NCI-H345 treated with DMSO at 0.1 percent for 48 hours (cell line): ENCODE measurements around the gene RPUSD1.

Experiments
- DNase-seq: peaks from one replicate; lab custom pipeline; 2025; ENCODE audit not compliant: unreplicated experiment; lab: John Stamatoyannopoulos, UW

The RPUSD1 gene

DNA sequence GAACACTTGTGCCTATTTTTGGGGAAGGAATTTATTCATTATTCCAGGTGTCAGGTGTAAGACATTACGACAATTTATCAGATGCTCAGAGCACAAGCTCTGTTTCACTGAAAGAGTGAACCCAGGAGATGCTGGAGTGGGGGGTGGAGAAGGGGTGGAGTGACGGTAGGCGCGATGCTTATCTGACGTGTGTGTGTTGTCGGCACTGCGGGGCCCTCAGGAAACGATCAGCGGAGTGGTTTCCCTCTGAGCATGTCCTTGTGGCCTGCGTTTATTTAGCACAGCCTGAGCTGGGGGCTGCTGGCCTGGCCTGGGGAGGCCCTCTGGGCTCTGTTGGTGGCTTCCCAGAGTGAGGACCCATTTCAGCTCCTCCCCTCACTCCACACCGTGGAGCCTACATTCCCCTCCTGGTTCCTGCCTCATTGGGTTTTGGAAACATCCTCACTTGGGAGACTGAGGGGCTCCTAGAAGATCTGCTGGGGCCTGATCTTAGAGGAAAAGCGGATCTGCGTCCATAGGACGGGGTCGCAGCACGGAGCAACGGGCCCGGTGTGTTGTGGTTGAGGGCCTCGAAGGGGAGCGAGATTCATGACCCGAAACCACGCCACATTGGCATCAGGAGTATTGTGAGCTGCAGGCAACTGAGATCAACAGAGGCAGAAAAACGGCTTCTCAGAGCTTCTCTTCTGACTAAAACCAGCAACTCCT, 31.3 kb upstream of the RPUSD1 start:
- no peak for DNase-seq

DNA sequence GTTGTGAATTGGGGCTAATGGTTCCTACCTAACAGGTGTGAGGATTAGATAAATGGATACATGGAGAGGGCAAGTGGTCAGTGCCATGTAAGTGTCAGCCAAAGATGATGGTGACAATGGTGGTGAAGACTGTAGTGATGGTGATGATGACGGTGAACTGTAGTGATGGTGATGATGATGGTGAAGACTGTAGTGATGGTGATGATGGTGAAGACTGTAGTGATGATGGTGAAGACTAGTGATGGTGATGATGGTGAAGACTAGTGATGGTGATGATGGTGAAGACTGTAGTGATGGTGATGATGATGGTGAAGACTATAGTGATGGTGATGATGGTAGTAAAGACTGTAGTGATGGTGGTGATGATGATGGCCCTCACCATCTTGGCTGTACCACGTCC, 30.4 kb upstream of the RPUSD1 start:
- no peak for DNase-seq

DNA sequence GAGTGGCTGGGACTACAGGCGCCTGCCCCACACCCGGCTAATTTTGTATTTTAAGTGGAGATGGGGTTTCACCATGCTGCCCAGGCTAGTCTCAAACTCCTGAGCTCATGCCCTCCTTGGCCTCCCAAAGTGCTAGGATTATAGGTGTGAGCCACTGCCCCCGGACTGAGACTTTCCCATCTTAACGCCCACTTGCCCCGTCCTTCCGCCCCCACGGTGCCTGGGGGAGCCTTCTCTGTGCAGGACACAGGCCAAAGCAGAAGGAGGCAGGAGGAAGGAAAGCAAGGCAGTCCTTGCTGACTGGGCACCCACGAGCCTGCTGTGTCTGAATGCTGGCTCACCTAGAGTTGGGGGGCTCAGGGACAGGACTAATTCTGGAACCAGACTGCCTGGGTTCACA, 30.0 kb upstream of the RPUSD1 start:
- no peak for DNase-seq

DNA sequence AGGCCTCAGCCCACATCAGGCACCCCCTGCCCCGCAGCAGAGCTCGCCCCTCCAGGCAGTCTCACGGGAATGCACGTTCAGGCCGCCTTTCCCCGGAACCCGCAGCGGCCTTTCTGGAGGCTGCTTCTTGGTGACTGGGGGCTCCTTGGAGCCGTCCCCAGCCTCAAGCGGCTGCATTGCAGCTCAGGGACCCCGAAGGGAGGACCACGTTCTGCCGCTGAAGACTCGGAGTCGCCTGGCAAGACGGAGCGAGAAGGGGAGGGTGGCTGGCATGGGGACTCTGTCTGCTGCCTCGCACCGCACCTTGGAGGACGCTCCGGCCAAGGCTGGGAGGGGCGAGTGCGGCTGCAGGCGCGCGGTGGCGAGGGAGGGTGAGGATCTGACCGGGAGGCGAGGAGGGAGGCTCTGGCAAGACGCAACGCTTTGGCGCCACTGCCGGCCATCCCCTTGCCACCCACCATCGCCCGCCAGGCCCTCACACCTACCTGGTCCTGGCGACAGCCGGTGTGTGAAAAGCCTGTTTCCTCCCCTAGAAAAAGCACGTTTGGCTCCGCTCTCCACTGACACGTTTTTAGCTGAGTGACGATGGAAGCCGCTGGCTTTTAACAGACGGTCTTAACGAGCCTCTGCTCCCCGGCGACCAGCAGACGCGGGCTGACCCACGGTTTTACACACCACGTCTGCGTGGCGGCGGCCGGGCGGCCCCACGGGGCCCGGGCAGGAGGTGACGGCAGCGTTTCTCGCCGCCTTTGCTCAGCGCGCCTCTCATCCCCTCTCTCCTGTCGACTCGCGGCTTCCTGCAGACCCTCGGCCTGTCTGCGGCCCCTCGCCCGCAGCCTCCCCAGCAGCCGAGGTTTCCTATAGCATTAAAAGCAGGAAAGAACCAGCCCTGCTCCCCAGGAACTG, 29.1 kb upstream of the RPUSD1 start:
- DNase-seq, result no peak

DNA sequence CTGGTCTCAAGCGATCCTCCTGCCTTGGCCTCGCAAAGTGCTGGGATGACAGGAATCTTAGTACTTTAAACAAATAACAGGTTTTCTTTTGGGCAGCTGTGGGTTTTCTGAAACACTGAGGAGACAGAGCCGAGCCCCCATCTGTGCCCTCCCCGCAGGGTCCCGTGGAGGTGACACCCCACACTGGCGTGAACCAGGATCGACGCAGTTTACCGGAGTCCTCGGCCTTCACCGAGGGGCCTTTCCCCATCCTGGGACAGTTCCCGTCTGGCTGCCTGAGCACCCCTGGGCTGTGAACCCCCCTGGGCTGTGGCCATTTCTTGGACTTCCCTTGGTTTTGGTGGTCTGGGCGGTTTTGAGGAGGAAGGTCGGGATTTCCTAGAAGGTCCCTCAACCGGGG, 27.7 kb upstream of the RPUSD1 start:
- DNase-seq, result no peak

DNA sequence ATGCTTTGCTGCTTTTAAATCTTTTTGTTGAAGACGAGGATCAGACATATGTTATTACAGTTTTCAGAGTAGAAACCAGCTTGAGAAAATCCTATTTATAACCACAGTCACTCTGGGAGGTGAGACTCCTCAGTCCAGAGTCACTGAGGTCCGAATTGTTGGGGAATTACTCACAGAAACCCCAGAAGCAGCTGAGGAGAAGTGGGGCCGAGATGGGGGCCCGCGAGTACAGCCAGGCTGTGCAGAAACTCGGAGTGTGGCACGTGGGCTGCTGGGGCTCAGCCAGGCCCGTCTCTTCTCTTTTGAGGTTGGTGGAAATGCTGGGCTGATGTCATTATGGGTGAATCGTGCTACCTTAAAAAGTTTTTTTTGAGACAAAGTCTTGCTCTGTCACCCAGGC, 26.8 kb upstream of the RPUSD1 start:
- no peak for DNase-seq

DNA sequence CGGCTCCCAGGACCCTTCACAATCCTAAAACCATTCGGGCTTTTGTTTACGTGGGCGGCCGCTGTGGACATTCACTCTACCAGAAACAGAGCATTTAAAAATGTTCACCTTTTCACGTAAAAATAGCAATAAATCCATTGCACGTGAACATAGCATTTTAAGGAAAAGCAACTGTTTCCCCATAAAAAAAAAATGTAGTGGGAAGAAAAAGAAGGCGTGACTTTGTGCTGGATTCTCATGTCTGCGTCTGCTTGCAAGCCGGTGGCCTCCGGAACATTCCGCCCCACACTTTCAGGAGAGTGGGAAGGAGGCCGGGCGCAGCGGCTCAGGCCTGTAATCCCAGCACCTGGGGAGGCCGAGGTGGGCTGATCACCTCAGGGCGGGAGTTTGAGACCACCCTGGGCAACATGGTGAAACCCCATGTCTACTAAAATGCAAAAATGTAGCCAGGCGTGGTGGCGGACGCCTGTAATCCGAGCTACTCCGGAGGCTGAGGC, 25.8 kb upstream of the RPUSD1 start:
- no peak for DNase-seq

DNA sequence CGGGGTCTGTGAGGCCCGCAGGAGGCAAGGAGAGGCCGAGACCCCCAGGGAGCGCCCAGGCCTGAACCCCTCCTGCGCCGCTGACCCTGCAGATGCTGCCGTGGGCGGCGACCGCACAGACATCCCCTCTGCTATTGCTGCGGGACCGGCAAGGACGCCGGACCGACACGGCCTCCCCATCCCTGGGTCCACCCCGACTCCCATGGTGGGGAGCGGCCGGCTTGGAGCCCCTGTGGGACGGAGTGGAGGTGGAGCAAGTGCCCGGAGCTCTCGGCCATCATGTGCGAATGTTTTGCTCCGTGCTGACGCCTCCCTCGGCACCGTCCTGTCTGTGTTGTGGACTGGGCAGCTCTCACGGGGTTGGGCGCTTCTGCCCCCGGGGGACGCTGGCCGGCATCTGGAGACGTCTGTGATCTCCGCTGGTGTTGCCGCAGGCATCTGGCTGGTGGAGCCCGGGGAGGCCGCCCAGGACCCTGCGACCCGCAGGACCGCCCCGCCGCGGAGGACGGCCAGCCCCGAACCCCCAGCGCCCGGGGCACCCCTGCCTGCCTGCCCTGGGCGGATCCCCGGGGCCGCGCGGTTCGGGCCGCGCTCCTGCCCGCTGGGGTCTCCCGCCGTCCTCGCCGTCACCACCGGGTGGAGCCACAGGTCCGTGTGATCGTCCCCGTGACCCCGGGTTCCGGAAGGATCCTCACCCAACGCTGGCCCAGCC, 25.2 kb upstream of the RPUSD1 start:
- peak; percentile 21 for DNase-seq

DNA sequence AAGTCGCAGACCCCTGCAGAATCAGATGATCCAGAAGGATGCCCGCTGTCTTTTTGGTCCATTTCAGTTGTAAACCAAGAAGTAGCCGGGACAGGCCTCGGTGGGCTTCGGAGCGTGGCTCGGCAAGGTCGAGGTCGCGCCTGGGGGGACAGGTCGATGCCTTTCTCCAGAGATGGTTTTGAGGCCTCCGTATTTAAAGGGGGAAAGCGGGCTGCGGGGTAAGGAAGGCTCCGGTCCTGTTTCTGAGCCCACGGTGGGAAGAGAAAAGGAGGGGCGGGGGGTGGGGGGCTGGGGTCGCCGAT, 19.9 kb upstream of the RPUSD1 start:
- no peak for DNase-seq

DNA sequence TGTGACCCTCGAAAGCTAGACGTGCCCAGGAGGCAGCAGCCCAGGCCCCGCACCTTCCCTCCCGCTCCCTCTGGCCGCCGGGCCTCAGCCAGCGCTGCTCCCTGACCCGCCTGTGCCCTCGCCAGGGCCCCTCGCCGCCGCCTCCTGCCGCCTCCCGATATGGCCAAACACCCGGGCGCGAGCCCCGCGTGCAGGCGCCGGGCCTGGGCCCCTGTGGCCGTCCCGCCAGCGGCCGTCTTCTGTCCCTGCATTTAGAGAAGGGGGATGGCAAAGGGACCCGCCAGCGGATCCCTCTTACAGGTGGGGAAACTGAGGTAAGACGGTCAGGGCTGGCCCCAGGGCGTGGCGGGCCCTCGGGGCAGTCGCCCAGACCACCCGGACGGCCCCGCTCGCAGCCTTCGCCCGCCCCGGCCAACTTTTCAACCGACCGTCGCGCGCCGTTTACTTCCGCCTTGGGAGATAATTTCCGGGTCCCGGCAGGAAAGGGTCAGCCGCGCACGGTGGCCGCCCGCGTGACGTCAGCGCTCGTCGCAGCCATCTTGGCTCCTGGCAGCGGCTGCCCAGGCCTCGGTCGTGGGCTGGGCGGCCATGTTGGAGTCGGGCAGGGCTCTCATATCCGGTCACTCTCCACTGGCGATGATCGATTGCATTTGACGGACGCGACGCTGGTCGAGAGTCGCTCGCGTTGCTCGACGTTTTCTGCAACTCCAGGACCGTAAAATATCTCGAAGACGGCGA, 19.3 kb upstream of the RPUSD1 start:
- peak; percentile 52 for DNase-seq

DNA sequence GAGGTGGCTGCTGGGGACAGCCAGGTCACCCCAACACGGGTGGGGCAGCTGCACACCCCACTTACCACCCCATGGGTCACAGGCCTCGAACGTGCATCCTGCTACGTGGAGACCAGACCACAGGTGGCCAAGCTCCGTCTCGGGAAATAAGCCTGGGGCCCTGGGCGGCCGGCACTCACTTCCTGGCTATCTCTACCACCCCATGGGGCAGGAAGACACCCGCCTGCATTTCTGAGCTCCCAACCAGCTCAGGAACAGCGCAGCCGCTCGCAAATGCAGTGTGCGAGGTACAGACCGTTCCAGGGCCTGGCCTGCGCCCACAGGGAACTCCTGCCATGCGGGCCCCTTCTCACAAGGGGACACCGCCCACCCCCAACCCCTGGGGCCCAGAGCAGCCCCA, 17.3 kb upstream of the RPUSD1 start:
- no peak for DNase-seq

DNA sequence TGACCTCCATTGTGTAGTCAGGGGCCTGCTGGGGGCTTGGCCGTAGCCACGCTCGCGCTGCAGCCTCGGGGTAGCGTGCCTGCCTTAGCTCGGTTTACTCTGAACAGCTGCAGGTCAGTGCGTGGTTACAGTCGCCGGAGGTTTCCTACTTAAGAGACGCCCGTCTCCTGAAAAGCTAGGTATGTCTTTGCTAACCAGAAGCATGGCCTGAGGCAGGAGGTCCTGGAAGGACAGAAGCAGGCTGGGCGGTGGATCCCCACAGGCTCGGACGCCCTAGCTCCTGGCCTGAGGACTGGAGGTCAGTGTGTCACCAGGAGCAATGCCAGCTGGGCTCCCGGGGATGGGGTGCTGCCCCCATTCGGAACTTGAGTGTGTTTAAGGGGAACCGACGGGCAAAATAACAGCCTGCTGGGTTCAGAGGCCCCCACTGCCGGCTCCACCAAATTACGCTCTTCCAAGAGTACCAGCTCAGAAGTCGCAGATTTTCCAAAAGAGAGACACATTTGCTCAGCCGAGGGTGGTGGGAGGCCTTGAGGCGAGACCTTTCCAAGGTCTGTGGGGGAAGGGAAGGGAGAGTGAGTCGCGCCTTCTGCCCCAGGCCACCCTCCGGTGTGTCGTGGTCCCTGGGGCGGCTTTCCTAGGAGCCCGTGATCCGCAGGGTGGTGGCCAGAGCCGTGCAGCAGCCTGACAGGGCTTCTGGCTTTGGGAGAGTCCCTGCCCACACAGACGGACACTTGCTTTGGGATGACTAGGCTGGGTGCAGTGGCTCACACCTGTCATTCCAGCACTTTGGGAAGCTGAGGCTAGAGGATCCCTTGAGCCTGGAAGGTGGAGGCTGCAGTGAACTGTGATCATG, 16.2 kb upstream of the RPUSD1 start:
- no peak for DNase-seq

DNA sequence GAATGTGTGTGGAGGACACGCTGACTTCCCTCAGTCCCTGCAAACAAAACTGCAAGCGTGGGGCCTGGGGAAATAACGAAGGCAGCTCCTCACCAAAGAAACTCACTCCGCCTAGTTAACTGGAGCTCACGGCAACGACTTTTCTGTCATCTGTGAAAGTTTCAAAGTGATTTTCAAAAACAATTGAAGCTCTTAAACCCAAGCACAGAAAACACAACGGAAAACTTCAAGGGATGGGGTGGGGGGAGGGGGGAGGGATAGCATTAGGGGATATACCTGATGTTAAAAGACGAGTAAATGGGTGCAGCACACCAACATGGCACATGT, 15.5 kb upstream of the RPUSD1 start:
- DNase-seq, result no peak

DNA sequence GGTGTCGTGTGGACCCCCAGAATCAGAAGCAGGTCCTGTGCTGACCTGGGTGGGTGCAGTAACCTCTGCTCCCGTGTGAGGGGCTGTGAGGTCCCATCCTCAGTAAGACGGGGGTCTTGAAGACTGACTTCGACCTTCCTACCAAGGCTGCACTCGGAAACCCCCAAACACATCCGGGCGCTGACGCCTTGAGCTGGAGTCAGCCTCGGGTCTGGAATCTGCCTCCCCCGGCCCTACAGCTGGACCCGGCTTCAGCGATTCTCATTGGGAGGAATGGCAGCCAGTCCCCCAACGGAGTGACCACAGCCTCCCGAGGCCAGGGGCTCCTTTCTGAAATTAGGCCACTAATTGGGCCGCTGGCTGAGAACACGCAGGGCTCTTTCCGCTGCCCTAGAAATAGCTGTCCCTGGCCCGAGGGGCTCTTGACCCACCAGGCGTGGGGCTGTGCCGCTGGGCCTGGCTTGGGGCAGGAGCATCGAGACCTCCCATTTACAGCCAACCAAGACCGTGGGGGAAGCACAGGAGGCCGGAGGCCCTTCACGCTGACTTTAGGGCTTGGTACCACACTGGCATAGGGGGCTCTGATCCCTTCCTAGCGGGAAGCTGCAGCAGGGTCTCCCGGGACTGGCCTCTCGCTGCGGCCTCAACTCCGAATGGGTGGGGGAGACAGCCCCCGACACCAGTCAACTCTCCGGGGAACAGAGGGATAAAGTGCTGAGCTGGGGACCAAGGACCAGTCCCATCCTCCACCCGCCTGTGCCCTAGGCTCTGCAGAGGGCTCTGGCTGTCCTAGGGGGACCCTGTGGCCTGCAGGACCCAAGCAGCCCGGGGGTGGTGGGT, 15.0 kb upstream of the RPUSD1 start:
- DNase-seq, result no peak

DNA sequence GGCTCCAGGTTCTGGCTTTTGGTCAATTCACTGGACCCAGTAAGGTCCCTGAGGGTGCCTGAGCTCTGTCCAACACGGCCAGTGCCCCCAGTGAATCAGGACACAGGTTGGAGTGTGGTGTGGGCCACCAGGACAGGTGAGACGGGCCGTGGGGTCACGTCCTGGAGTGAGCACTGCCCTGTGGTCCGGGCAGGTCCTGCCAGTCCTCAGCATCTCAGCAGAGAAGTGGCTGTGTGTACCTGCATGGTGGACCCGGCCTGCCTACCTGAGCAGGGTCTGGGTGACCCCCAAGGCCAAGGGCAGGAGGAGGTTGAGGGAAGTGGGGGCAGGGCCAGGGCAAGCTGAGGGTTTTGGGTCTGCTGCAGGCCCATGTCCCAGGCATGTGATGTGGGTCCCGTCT, 14.3 kb upstream of the RPUSD1 start:
- DNase-seq, result no peak

DNA sequence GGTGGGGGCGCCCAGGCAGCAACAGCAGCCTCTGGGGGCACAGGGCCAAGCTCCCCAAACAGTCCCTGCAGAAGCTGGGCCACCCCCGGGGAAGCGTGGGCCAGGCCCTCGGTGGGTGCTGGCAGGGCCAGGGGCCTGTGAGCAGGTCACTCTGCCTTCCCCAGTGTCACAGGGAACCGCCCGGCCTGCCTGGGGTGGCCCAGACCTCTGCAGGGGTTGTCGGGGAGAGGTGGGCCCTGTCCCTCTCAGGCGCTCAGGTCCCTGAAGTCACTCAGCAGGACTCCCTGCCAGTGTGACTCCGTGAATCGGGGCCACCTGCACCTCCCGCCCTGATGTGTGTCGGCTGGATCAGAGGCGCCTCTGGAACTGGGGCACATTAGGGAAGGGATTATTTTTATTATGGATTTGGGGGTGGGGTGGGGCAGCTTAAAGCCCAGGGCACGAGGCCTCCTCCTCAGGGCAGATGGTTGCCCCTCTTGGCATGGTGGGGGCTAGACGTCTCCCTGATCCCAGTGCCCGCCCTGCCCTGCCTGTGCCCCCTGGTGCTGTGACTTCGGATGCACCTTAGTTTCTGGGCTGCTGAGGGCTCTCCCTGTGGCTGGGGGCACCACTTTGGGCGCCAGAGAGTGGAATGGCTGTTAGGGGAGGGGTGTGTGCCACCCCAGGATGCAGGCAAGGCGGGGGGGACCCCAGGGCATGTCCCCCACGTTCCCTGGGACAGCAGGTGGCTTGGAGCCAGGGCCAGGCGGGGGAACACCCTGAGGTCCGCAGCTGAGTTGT, 13.6 kb upstream of the RPUSD1 start:
- DNase-seq, result no peak

DNA sequence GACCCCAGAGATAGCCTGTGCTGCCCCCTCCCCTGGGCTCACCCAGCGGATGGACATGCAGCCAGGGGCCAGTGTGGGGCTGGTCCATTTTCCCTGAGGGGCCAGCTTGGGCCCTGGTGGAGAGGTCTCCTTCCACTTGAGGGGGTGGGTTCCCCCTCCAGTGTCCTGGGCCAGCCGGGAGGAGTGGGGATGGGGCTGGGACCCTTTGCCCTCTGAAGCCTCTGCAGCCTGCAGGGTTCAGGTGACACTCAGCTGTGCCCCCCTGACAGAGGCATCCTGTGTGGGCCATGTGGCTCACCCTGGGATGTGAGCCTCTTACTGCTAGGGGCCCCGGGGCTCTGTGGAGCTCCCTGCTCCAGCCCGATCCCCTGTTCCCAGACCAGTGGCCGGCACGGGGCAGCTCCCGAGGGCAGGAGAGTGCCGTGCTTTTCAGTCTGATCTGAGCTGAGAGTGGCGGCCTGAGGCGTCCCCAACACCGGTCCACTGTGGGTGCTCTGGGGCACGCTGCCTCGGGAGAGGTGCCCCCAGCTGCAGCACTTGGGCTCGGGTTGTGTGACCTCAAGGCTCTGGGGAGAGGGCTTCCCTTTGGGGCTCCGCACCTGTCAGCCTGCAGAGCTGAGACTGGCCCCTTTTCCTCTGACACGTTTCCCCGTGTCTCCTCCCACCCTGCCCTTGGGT, 12.8 kb upstream of the RPUSD1 start:
- DNase-seq, result no peak
